HFFc6 (cell line): ENCODE data around the gene ITGAD. TPM values are rescaled to one million over a fixed set of nuclear protein-coding genes. Genes with fewer than 3 reads are reported as not detected.

Experiments used
- DNase-seq: peaks from one replicate; pipeline ENCODE4 v3.0.0-alpha.2; 2018
- H3K27ac Mint-ChIP-seq: 2 replicates; pipeline ENCODE4 v1.8.0; 2020; ENCODE audit warnings: mild to moderate bottlenecking, mixed read lengths
- H3K27me3 Mint-ChIP-seq: 2 replicates; pipeline ENCODE4 v1.8.0; 2021; ENCODE audit warnings: mild to moderate bottlenecking, moderate library complexity, mixed read lengths; ENCODE audit not compliant: insufficient read depth
- H3K36me3 Mint-ChIP-seq: 2 replicates; pipeline ENCODE4 v1.8.0; 2021; ENCODE audit warnings: low read depth, mixed read lengths
- H3K4me1 Mint-ChIP-seq: 2 replicates; pipeline ENCODE4 v1.8.0; 2020; ENCODE audit warnings: low read depth, mixed read lengths
- H3K4me3 Mint-ChIP-seq: 2 replicates; pipeline ENCODE4 v1.8.0; 2020; ENCODE audit warnings: mild to moderate bottlenecking, moderate library complexity, mixed read lengths
- H3K9me3 Mint-ChIP-seq: 2 replicates; pipeline ENCODE4 v1.8.0; 2020; ENCODE audit warnings: mild to moderate bottlenecking, mixed read lengths
- long read RNA-seq: library from polyadenylated mRNA; unstranded; transcript quantifications from one replicate; pipeline ENCODE4 v2.0.0, GENCODE V29; 2019
- total RNA-seq, 6 experiments: library from RNA; stranded (reverse); fragmentation: NEBNext Ultra II Directional; extraction: Animal tissue kit (Norgen Biotek cat#: 25700); gene quantifications; 2 replicates in 1 of 6; 3 replicates in 5 of 6; pipeline ENCODE4 v1.2.3, GENCODE V29; 2021
- TF ChIP-seq, protein P1 (sequence below): fragments of 200-600 bp; sonication (generic); IDR thresholded peaks from 2 replicates; pipeline ENCODE4 v1.5.0; 2021; ENCODE audit warnings: antibody characterized with exemption, mild to moderate bottlenecking

Gene ITGAD
- total RNA-seq, result not detected
- long read RNA-seq, result 0 reads

DNA sequence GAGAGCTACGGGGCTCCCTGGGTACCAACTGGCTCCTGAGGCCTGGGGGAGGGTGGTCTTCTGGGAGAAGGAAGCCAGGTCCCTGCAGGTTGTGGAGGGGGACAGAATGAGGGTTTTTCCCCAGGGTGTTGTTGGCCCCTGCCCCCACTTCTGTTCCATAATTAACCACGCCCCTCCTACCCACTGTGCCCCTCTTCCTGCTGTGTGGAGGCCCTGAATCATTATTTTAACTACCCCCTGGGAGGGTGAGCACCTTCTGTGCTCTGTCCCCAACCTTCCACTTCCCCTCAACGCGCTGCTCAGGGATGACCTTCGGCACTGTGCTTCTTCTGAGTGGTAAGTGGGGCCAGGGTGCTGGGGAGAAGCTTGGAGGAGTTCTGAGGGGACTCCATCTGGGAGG lies at the start of gene ITGAD:
ITGAD (plus strand) TSS at position 280 of the 400 bp plus-strand sequence; CDS start at position 306, 26 bp downstream.
- Mint-ChIP-seq H3K36me3 (no peaks in the 10 kb centered on the region), H3K27me3 (peaks cover 34% of the 10 kb centered on the region), H3K27ac (no peak within 1 kb of the TSS), H3K4me3 (no peak within 1 kb of the TSS), H3K9me3 (no peaks in the 10 kb centered on the region), H3K4me1 (no peaks in the 10 kb centered on the region)
- no peak for DNase-seq
- TF ChIP-seq, protein P1, sequence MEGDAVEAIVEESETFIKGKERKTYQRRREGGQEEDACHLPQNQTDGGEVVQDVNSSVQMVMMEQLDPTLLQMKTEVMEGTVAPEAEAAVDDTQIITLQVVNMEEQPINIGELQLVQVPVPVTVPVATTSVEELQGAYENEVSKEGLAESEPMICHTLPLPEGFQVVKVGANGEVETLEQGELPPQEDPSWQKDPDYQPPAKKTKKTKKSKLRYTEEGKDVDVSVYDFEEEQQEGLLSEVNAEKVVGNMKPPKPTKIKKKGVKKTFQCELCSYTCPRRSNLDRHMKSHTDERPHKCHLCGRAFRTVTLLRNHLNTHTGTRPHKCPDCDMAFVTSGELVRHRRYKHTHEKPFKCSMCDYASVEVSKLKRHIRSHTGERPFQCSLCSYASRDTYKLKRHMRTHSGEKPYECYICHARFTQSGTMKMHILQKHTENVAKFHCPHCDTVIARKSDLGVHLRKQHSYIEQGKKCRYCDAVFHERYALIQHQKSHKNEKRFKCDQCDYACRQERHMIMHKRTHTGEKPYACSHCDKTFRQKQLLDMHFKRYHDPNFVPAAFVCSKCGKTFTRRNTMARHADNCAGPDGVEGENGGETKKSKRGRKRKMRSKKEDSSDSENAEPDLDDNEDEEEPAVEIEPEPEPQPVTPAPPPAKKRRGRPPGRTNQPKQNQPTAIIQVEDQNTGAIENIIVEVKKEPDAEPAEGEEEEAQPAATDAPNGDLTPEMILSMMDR, result no peak

DNA sequence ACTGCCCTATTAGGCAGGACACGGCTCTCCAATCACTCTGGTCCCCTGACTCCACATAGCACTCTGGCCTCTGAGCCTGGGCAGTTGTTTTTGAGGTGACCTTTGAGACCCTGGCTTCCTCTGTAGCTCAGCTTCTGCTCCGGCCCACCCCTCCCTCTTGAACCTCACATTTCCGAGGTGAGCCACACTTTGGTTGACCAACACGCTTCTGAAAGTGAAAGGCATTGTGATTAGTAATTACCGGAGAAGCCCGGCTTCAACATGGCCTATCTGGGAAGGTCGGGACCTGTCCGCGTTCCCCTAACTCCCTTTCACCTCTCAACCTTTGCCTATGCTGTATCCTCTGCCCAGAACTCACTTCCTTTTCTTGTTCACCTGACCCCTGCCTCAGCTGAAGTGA lies 48.4 kb upstream of the ITGAD start:
- TF ChIP-seq, protein P1, result no peak
- Mint-ChIP-seq H3K4me3 (no peak overlapping the region), H3K27ac (no peak overlapping the region), H3K27me3 (peaks cover 5% of the 10 kb centered on the region), H3K4me1 (no peaks in the 10 kb centered on the region), H3K9me3 (no peaks in the 10 kb centered on the region), H3K36me3 (no peaks in the 10 kb centered on the region)
- no peak for DNase-seq

DNA sequence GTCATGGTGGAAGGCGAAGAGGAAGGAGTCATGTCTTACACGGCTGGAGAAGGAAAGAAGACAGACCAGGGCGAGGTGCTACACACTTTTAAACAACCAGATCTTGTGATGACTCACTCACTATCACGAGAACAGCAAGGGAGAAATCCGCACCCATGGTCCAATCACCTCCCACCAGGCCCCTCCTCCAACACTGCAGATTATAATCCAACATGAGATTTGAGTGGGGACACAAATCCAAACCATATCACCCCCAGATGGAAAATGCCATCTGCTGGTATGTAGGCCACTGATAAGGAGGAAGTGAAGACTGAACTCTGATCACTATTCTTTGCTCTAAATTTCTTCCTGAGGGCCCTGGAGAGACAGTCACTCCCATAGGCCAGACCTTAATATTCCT lies 45.7 kb upstream of the ITGAD start:
- DNase-seq, result no peak
- no peak overlapping the region for H3K27ac Mint-ChIP-seq
- no peaks in the 10 kb centered on the region for H3K9me3 Mint-ChIP-seq
- TF ChIP-seq, protein P1, result no peak
- H3K4me1 Mint-ChIP-seq, result peaks cover 8% of the 10 kb centered on the region; the same call in 1 of the 2 replicates
- peaks cover 3% of the 10 kb centered on the region for H3K27me3 Mint-ChIP-seq
- H3K4me3 Mint-ChIP-seq, result no peak overlapping the region
- H3K36me3 Mint-ChIP-seq, result no peaks in the 10 kb centered on the region

DNA sequence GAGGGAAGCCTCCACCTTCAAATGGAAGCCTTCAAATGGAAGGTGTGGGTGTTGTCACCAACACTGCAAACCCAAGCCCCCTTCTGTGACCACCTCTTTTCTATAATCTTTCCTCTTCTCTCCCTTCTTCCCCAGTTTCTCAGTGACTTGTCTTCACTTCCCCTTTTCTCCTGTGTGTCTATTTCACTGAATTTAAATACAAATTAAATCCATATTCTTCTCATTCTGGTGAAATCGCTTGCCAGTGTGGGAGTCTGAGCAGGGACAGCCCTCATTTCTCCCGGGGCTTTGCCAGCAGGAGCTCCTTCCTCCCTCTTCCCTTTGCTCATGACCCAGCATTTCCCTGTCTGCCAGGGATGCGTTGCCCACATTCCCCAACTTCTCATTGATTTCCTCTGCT lies 44.6 kb upstream of the ITGAD start:
- Mint-ChIP-seq H3K4me3 (no peak overlapping the region), H3K27me3 (peaks cover 2% of the 10 kb centered on the region), H3K36me3 (no peaks in the 10 kb centered on the region), H3K4me1 (peaks cover 9% of the 10 kb centered on the region; the same call in 1 of the 2 replicates), H3K9me3 (no peaks in the 10 kb centered on the region), H3K27ac (no peak overlapping the region)
- TF ChIP-seq, protein P1, result no peak
- DNase-seq, result no peak

DNA sequence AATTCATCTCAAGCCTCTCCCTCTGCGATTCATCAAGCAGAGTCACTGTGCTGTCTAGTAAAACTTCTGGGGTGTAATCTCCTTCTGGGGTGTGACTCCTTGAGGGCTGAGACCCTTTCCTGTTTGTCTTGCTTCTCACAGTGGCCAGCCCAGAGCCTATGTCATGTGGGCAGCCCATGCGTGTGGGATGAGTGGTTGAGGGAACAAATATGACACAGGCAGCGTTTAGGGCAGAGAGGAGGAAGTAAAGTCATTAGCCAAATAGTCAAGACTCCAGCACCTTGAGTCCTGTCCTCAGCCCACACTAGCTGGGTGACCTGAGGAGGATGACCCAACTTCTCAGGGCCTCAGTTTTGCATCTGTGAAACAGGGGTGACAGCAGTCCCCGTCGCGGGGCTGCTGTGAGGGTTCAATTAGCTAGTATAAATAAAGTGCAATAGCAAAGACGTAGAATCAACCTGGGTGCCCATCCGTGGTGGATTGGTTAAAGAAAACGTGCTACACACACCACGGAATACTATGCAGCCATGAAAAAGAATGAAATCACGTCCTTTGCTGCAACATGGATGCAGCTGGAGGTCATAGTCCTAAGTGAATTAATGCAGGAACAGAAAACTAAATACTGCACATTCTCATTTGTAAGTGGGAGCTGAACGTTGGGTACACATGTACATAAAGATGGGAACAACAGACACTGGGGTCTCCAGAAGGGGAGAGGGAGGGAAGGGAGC lies 42.7 kb upstream of the ITGAD start:
- H3K27me3 Mint-ChIP-seq, result peaks cover 2% of the 10 kb centered on the region
- no peak overlapping the region for H3K27ac Mint-ChIP-seq
- DNase-seq, result no peak
- TF ChIP-seq, protein P1, result no peak
- no peak overlapping the region for H3K4me3 Mint-ChIP-seq
- H3K36me3 Mint-ChIP-seq, result no peaks in the 10 kb centered on the region
- no peaks in the 10 kb centered on the region for H3K9me3 Mint-ChIP-seq
- H3K4me1 Mint-ChIP-seq, result peaks cover 14% of the 10 kb centered on the region; the same call in 1 of the 2 replicates
